ENCODE results near the gene COX20.

COX20 gene

DNA sequence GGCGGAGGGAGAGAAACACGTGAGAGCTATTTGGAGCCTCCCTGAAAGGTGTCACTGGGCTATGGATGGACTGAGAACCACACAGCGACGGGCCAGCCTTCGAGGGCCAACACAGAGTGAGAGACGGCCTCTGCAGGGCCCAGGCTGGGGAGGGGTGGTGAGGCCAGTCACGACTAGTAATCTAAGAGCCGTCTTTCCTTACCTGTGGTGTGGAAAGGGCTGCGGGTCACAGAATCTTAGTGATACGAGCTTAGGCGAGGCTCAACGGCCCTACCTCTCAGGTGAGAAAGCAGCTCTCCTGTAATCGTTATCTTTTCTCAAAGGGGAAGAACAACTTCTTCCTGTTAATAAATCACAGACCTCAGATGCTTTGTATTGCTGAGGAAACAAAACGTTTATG lies 33.4 kb upstream of the COX20 start:
- Histone ChIP-seq H3K27ac (ENCODE audit: low read length) (no peak overlapping the region), H3K27me3 (ENCODE audit: low read depth, low read length) (no peaks in the 10 kb centered on the region), H3K4me1 (ENCODE audit: control insufficient read depth in 1 of 2, insufficient read depth in 2 of 2, low read length in 2 of 2) (no peaks in the 10 kb centered on the region), H3K36me3 (ENCODE audit: control insufficient read depth in 1 of 2, insufficient read depth in 2 of 2, low read length in 2 of 2) (no peaks in the 10 kb centered on the region), H3K4me3 (ENCODE audit: low read depth in 1 of 2, low read length in 2 of 2) (no peak overlapping the region), H3K9me3 (ENCODE audit: control insufficient read depth in 1 of 2, low read length in 2 of 2) (no peaks in the 10 kb centered on the region)

GRCh38 chr1:244802556-244803239 lies 32.8 kb upstream of the COX20 start:
- no peaks in the 10 kb centered on the region for H3K36me3 ChIP-seq (ENCODE audit: control insufficient read depth in 1 of 2, insufficient read depth in 2 of 2, low read length in 2 of 2)
- no peak overlapping the region for H3K27ac ChIP-seq (ENCODE audit: low read length)
- H3K4me1 ChIP-seq (ENCODE audit: control insufficient read depth in 1 of 2, insufficient read depth in 2 of 2, low read length in 2 of 2): no peaks in the 10 kb centered on the region
- H3K9me3 ChIP-seq (ENCODE audit: control insufficient read depth in 1 of 2, low read length in 2 of 2): no peaks in the 10 kb centered on the region
- no peak overlapping the region for H3K4me3 ChIP-seq (ENCODE audit: low read depth in 1 of 2, low read length in 2 of 2)
- no peaks in the 10 kb centered on the region for H3K27me3 ChIP-seq (ENCODE audit: low read depth, low read length)

DNA sequence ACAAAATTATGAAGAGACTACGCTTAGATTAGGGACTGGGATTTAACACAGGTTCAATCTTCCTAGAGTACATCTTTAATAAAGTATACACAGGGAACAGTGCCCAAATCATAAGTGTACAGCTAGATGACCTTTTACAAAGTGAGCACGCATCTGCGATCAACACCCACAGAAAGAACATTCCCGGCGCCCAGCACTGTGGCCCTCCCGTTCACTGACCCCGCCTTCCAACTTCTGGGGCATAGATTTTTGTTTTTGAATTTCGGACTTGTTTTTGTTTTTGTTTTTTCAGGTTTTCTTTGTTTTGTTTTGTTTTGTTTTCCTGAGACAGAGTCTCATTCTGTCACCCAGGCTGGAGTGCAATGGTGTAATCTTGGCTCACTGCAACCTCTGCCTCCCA lies 30.6 kb upstream of the COX20 start:
- no peaks in the 10 kb centered on the region for H3K27me3 ChIP-seq (ENCODE audit: low read depth, low read length)
- H3K4me3 ChIP-seq (ENCODE audit: low read depth in 1 of 2, low read length in 2 of 2): no peak overlapping the region
- H3K9me3 ChIP-seq (ENCODE audit: control insufficient read depth in 1 of 2, low read length in 2 of 2): no peaks in the 10 kb centered on the region
- H3K4me1 ChIP-seq (ENCODE audit: control insufficient read depth in 1 of 2, insufficient read depth in 2 of 2, low read length in 2 of 2): no peaks in the 10 kb centered on the region
- no peak overlapping the region for H3K27ac ChIP-seq (ENCODE audit: low read length)
- H3K36me3 ChIP-seq (ENCODE audit: control insufficient read depth in 1 of 2, insufficient read depth in 2 of 2, low read length in 2 of 2): no peaks in the 10 kb centered on the region

GRCh38 chr1:244807138-244807537 lies 28.3 kb upstream of the COX20 start:
- H3K27ac ChIP-seq (ENCODE audit: low read length): no peak overlapping the region
- no peak overlapping the region for H3K4me3 ChIP-seq (ENCODE audit: low read depth in 1 of 2, low read length in 2 of 2)
- no peaks in the 10 kb centered on the region for H3K4me1 ChIP-seq (ENCODE audit: control insufficient read depth in 1 of 2, insufficient read depth in 2 of 2, low read length in 2 of 2)
- H3K9me3 ChIP-seq (ENCODE audit: control insufficient read depth in 1 of 2, low read length in 2 of 2): no peaks in the 10 kb centered on the region
- no peaks in the 10 kb centered on the region for H3K36me3 ChIP-seq (ENCODE audit: control insufficient read depth in 1 of 2, insufficient read depth in 2 of 2, low read length in 2 of 2)
- no peaks in the 10 kb centered on the region for H3K27me3 ChIP-seq (ENCODE audit: low read depth, low read length)

DNA sequence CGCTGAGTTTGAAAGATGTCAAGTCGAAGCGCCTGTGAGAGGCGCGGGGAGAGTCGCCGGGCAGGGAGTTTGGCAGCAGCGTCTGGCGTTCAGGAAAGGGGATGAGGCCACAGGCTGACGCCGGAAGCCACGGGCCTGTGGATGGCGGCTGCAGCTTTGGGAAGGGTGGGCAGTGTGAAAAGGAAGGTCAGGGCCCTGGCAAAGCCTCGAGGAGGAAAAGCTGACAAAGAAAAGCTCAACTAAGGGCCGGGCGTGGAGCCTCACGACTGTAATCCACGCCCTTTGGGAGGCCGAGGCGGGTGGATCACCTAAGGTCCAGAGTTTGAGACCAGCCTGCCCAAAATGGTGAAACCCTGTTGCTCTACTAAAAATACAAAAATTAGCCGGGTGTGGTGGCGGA lies 25.2 kb upstream of the COX20 start:
- Histone ChIP-seq H3K27me3 (ENCODE audit: low read depth, low read length) (no peaks in the 10 kb centered on the region), H3K4me1 (ENCODE audit: control insufficient read depth in 1 of 2, insufficient read depth in 2 of 2, low read length in 2 of 2) (no peaks in the 10 kb centered on the region), H3K4me3 (ENCODE audit: low read depth in 1 of 2, low read length in 2 of 2) (no peak overlapping the region), H3K9me3 (ENCODE audit: control insufficient read depth in 1 of 2, low read length in 2 of 2) (no peaks in the 10 kb centered on the region), H3K27ac (ENCODE audit: low read length) (no peak overlapping the region), H3K36me3 (ENCODE audit: control insufficient read depth in 1 of 2, insufficient read depth in 2 of 2, low read length in 2 of 2) (no peaks in the 10 kb centered on the region)

DNA sequence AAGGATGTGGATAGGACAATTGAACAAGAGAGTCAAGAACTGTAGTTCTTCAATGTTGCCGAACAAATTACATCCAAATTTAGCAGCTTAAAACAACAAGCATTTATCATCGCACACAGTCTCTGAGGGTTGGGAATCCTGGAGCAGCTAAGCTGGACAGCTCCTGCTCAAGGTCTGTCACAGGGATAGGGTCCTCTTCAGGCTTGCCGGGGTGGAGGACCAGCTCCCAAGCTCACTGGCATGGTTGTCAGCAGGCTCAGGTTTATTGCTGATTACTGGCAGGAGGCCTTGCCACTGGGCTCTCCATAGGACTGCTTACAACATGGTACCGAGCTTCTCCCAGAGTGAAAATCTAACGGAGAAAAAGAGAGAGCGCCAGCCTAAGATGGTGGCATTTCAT lies 22.1 kb upstream of the COX20 start:
- H3K27me3 ChIP-seq (ENCODE audit: low read depth, low read length): no peaks in the 10 kb centered on the region

GRCh38 chr1:244815600-244816099 lies 19.8 kb upstream of the COX20 start:
- Histone ChIP-seq H3K36me3 (ENCODE audit: control insufficient read depth in 1 of 2, insufficient read depth in 2 of 2, low read length in 2 of 2) (no peaks in the 10 kb centered on the region), H3K9me3 (ENCODE audit: control insufficient read depth in 1 of 2, low read length in 2 of 2) (no peaks in the 10 kb centered on the region), H3K4me1 (ENCODE audit: control insufficient read depth in 1 of 2, insufficient read depth in 2 of 2, low read length in 2 of 2) (no peaks in the 10 kb centered on the region), H3K27me3 (ENCODE audit: low read depth, low read length) (no peaks in the 10 kb centered on the region), H3K4me3 (ENCODE audit: low read depth in 1 of 2, low read length in 2 of 2) (peak overlapping the region in 1 of 2 donors; percentile 24), H3K27ac (ENCODE audit: low read length) (no peak overlapping the region)

More for the DNA sequence above, 22.1 kb upstream of the COX20 start:
- H3K27ac ChIP-seq (ENCODE audit: low read length): no peak overlapping the region
- H3K4me1 ChIP-seq (ENCODE audit: control insufficient read depth in 1 of 2, insufficient read depth in 2 of 2, low read length in 2 of 2): no peaks in the 10 kb centered on the region
- no peaks in the 10 kb centered on the region for H3K9me3 ChIP-seq (ENCODE audit: control insufficient read depth in 1 of 2, low read length in 2 of 2)
- H3K36me3 ChIP-seq (ENCODE audit: control insufficient read depth in 1 of 2, insufficient read depth in 2 of 2, low read length in 2 of 2): no peaks in the 10 kb centered on the region
- H3K4me3 ChIP-seq (ENCODE audit: low read depth in 1 of 2, low read length in 2 of 2): no peak overlapping the region

- Histone ChIP-seq H3K27me3 (ENCODE audit: low read depth, low read length) (no peaks in the 10 kb centered on the region), H3K27ac (ENCODE audit: low read length) (no peak overlapping the region)
Measured at GRCh38 chr1:244817415-244817894, 18.0 kb upstream of the COX20 start.

DNA sequence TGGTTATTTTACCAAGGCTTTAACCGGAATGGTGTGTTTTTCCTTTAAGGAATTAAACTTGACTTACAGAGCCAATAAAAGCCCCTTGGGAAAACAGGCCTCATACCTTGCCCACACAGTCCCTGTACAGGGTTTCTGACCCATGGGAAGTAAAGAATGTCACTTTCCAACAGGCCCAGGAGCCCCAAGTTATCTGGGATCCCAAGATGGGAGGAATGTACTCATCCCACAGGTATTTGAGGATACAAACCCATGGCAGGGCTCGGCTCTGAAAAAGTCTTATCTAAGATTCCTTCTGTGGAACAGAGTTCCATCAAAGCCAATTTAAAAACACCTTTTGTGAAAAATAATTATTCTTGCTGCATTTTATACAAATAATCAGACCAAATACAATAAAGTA lies 15.3 kb upstream of the COX20 start:
- Histone ChIP-seq H3K36me3 (ENCODE audit: control insufficient read depth in 1 of 2, insufficient read depth in 2 of 2, low read length in 2 of 2) (no peaks in the 10 kb centered on the region), H3K4me3 (ENCODE audit: low read depth in 1 of 2, low read length in 2 of 2) (no peak overlapping the region), H3K4me1 (ENCODE audit: control insufficient read depth in 1 of 2, insufficient read depth in 2 of 2, low read length in 2 of 2) (no peaks in the 10 kb centered on the region)

More at GRCh38 chr1:244817415-244817894, 18.0 kb upstream of the COX20 start:
- H3K36me3 ChIP-seq (ENCODE audit: control insufficient read depth in 1 of 2, insufficient read depth in 2 of 2, low read length in 2 of 2): no peaks in the 10 kb centered on the region
- no peaks in the 10 kb centered on the region for H3K4me1 ChIP-seq (ENCODE audit: control insufficient read depth in 1 of 2, insufficient read depth in 2 of 2, low read length in 2 of 2)
- no peak overlapping the region for H3K4me3 ChIP-seq (ENCODE audit: low read depth in 1 of 2, low read length in 2 of 2)
- no peaks in the 10 kb centered on the region for H3K9me3 ChIP-seq (ENCODE audit: control insufficient read depth in 1 of 2, low read length in 2 of 2)

DNA sequence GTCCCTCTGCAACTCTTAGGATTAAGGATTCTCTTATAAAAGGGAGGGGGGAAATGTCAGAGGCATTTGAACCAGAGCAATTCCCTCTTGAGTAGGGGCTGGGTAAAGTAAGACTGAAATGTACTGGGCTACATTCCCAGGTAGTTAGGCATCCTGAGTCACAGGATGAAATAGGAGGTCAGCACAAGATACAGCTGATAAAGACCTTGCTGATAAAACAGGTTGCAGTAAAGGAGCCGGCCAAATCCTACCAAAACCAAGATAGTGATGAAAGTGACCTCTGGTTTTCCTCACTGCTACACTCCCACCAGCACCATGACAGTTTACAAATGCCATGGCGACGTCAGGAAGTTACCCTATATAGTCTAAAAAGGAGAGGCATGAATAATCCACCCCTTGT lies 14.3 kb upstream of the COX20 start:
- Histone ChIP-seq H3K9me3 (ENCODE audit: control insufficient read depth in 1 of 2, low read length in 2 of 2) (no peaks in the 10 kb centered on the region), H3K27ac (ENCODE audit: low read length) (no peak overlapping the region), H3K4me1 (ENCODE audit: control insufficient read depth in 1 of 2, insufficient read depth in 2 of 2, low read length in 2 of 2) (no peaks in the 10 kb centered on the region), H3K4me3 (ENCODE audit: low read depth in 1 of 2, low read length in 2 of 2) (no peak overlapping the region), H3K36me3 (ENCODE audit: control insufficient read depth in 1 of 2, insufficient read depth in 2 of 2, low read length in 2 of 2) (no peaks in the 10 kb centered on the region), H3K27me3 (ENCODE audit: low read depth, low read length) (no peaks in the 10 kb centered on the region)

More for the DNA sequence above, 15.3 kb upstream of the COX20 start:
- H3K27ac ChIP-seq (ENCODE audit: low read length): no peak overlapping the region
- H3K9me3 ChIP-seq (ENCODE audit: control insufficient read depth in 1 of 2, low read length in 2 of 2): no peaks in the 10 kb centered on the region
- no peaks in the 10 kb centered on the region for H3K27me3 ChIP-seq (ENCODE audit: low read depth, low read length)

- Histone ChIP-seq H3K27me3 (ENCODE audit: low read depth, low read length) (no peaks in the 10 kb centered on the region), H3K27ac (ENCODE audit: low read length) (no peak overlapping the region), H3K9me3 (ENCODE audit: control insufficient read depth in 1 of 2, low read length in 2 of 2) (no peaks in the 10 kb centered on the region), H3K4me1 (ENCODE audit: control insufficient read depth in 1 of 2, insufficient read depth in 2 of 2, low read length in 2 of 2) (no peaks in the 10 kb centered on the region), H3K4me3 (ENCODE audit: low read depth in 1 of 2, low read length in 2 of 2) (no peak overlapping the region), H3K36me3 (ENCODE audit: control insufficient read depth in 1 of 2, insufficient read depth in 2 of 2, low read length in 2 of 2) (no peaks in the 10 kb centered on the region)
Measured at GRCh38 chr1:244822878-244823277, 12.6 kb upstream of the COX20 start.

GRCh38 chr1:244826712-244827111 lies 8.7 kb upstream of the COX20 start:
- Histone ChIP-seq H3K4me1 (ENCODE audit: control insufficient read depth in 1 of 2, insufficient read depth in 2 of 2, low read length in 2 of 2) (no peaks in the 10 kb centered on the region), H3K9me3 (ENCODE audit: control insufficient read depth in 1 of 2, low read length in 2 of 2) (no peaks in the 10 kb centered on the region), H3K36me3 (ENCODE audit: control insufficient read depth in 1 of 2, insufficient read depth in 2 of 2, low read length in 2 of 2) (no peaks in the 10 kb centered on the region), H3K27me3 (ENCODE audit: low read depth, low read length) (no peaks in the 10 kb centered on the region), H3K4me3 (ENCODE audit: low read depth in 1 of 2, low read length in 2 of 2) (no peak overlapping the region), H3K27ac (ENCODE audit: low read length) (no peak overlapping the region)

Measured in muscle layer of duodenum (tissue), 2 donors.